PFSK-1 (cell line): ENCODE results near the gene SLC12A4.

ENCODE experiments used
- FOXP2 ChIP-seq: optimal IDR thresholded peaks from 2 replicates; pipeline ENCODE3; 2011; ENCODE audit warnings: borderline replicate concordance, control low read depth, inconsistent platforms; ENCODE audit not compliant: insufficient read depth; ENCODE audit errors: extremely low read length, extremely low read depth
- POLR2AphosphoS5 ChIP-seq: IDR thresholded peaks from 2 replicates; pipeline ENCODE4 v1.6.1; 2012; ENCODE audit warnings: low read depth, mild to moderate bottlenecking, control low read depth, low read length, moderate library complexity
- SIN3A ChIP-seq: IDR thresholded peaks from 2 replicates; pipeline ENCODE4 v1.6.1; 2012; ENCODE audit warnings: mild to moderate bottlenecking, low read length, moderate library complexity, borderline replicate concordance; ENCODE audit not compliant: insufficient read depth
- TAF1 ChIP-seq: IDR thresholded peaks from 2 replicates; pipeline ENCODE4 v1.6.1; 2012; ENCODE audit warnings: low read length, control low read depth, borderline replicate concordance; ENCODE audit not compliant: insufficient read depth
- TF ChIP-seq, protein P1 (sequence below), 2 experiments: IDR thresholded peaks; 2 replicates each; pipeline versions ENCODE4 v1.6.1 to v1.8.0; 2011 to 2012; ENCODE audit warnings: low read depth in 2 of 2, low read length in 2 of 2, control low read depth in 1 of 2, inconsistent platforms in 1 of 2, mild to moderate bottlenecking in 1 of 2, moderate library complexity in 1 of 2; ENCODE audit not compliant: insufficient read depth in 1 of 2

The SLC12A4 gene

GRCh38 chr16:67917852-67918236 lies 50.6 kb downstream of the SLC12A4 start:
- TF ChIP-seq, protein P1, sequence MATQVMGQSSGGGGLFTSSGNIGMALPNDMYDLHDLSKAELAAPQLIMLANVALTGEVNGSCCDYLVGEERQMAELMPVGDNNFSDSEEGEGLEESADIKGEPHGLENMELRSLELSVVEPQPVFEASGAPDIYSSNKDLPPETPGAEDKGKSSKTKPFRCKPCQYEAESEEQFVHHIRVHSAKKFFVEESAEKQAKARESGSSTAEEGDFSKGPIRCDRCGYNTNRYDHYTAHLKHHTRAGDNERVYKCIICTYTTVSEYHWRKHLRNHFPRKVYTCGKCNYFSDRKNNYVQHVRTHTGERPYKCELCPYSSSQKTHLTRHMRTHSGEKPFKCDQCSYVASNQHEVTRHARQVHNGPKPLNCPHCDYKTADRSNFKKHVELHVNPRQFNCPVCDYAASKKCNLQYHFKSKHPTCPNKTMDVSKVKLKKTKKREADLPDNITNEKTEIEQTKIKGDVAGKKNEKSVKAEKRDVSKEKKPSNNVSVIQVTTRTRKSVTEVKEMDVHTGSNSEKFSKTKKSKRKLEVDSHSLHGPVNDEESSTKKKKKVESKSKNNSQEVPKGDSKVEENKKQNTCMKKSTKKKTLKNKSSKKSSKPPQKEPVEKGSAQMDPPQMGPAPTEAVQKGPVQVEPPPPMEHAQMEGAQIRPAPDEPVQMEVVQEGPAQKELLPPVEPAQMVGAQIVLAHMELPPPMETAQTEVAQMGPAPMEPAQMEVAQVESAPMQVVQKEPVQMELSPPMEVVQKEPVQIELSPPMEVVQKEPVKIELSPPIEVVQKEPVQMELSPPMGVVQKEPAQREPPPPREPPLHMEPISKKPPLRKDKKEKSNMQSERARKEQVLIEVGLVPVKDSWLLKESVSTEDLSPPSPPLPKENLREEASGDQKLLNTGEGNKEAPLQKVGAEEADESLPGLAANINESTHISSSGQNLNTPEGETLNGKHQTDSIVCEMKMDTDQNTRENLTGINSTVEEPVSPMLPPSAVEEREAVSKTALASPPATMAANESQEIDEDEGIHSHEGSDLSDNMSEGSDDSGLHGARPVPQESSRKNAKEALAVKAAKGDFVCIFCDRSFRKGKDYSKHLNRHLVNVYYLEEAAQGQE (IDR thresholded peaks at IDR 0.05; ENCODE audit: insufficient read depth in 1 of 2, low read depth in 2 of 2, low read length in 2 of 2) = no peak
- TF ChIP-seq FOXP2 (no peak), TAF1 (no peak), POLR2AphosphoS5 (no peak), SIN3A (no peak)

DNA sequence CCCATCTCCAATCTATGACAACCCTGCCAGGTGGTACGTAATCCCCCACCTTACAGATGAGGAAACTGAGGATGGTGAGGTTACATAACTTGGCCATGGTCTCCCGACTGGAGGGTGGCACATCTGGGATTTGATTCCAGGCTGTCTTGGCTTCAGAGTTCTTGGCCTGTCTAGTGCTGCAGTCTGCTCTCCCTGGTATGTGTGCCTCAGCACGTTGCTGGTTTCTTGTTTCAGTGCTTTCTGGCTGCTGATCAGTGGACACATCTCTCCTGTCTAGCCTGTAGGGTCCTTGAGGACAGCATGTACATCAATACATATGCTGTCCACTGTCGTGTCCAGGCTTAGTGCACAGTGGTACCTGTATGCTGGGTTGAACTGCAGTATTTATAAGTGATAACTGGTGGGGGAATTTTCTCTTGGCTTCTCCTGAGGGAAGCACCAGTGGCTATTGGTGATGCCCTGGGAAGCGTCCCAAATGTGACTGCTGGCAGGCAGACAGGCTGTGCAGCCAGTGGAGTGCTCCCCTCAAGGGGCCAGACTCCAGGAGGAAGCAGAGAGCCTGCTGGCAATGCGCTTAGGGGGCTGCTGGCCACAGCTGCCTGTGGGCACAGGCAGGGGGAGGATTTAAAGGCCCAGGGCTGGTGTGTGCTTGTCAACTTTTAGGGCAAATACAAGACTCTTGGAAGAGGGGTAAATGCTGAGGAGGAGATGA lies 51.1 kb downstream of the SLC12A4 start:
- TF ChIP-seq TAF1 = no peak
- TF ChIP-seq, protein P1 (IDR thresholded peaks at IDR 0.05; ENCODE audit: insufficient read depth in 1 of 2, low read depth in 2 of 2, low read length in 2 of 2) = no peak
- no peak for TF ChIP-seq SIN3A
- TF ChIP-seq FOXP2 = no peak
- TF ChIP-seq POLR2AphosphoS5 = no peak

- TF ChIP-seq TAF1 (no peak), POLR2AphosphoS5 (no peak), SIN3A (no peak), FOXP2 (no peak)
- TF ChIP-seq, protein P1 (IDR thresholded peaks at IDR 0.05; ENCODE audit: insufficient read depth in 1 of 2, low read depth in 2 of 2, low read length in 2 of 2) = no peak
Observed at GRCh38 chr16:67915831-67916723, 52.4 kb downstream of the SLC12A4 start.

- TF ChIP-seq, protein P1 (IDR thresholded peaks at IDR 0.05; ENCODE audit: insufficient read depth in 1 of 2, low read depth in 2 of 2, low read length in 2 of 2) = no peak
- TF ChIP-seq TAF1 (no peak), SIN3A (no peak), POLR2AphosphoS5 (no peak), FOXP2 (no peak)
Observed at GRCh38 chr16:67914758-67915495, 53.5 kb downstream of the SLC12A4 start.
